HCT116 (cell line): ENCODE results near the gene CGB1. TPM values are rescaled to one million over a fixed set of nuclear protein-coding genes. Genes with fewer than 3 reads are reported as not detected.
A peak's percentile ranks its signal among the peaks of the same experiment; 100 is the strongest.
"Not testable (repeated sequence)": the region's sequence is repeated elsewhere in the genome, so short reads cannot be mapped to it uniquely, and the experiment has no call there.

Source experiments
- ATAC-seq: fragments of 200-7000 bp; cut with Tn5 transposase; 2 replicates; pipeline ENCODE4 v1.9.1; 2020; ENCODE audit warnings: mild to moderate bottlenecking, moderate library complexity
- BruUV-seq: library from RNA; stranded (reverse); fragments of 400-500 nt; replicated peaks from 2 replicates; lab custom pipeline; 2021; lab: Mats Ljungman, UMichigan
- CTCF ChIA-PET: fragments of 300-600 bp; sonication (Branson Sonifier 250); formaldehyde crosslinking; loops from one replicate; lab custom pipeline; 2021; ENCODE audit warnings: antibody characterized with exemption; lab: Charles Lee
- POLR2A ChIA-PET: fragments of 300-600, 350-600 bp; sonication (Branson Sonifier 250); formaldehyde crosslinking; loops from one replicate; lab custom pipeline; 2021; ENCODE audit warnings: antibody characterized with exemption; lab: Charles Lee
- RAD21 ChIA-PET, 2 experiments: fragments of 300-600 bp; sonication (Branson Sonifier 250); formaldehyde crosslinking; loops; one replicate each; lab custom pipeline; 2023; ENCODE audit warnings: low total read pairs in 2 of 2; ENCODE audit not compliant: uncharacterized antibody in 2 of 2, unreplicated experiment in 2 of 2, low non-redundant PET in 1 of 2; lab: Charles Lee
- DNase-seq: peaks from one replicate; pipeline ENCODE4 v3.0.0-alpha.2; 2010; ENCODE audit warnings: low read depth, low spot score
- H2AFZ ChIP-seq: fragments of 200-600 bp; shearing (Covaris generic), sonication (generic); 2 replicates; pipeline ENCODE4 v1.6.1; 2017; ENCODE audit warnings: low read depth, mixed run types, mixed read lengths, antibody characterized with exemption, low read length; ENCODE audit not compliant: poor library complexity, severe bottlenecking
- H3K27ac ChIP-seq: 2 replicates; pipeline ENCODE4 v1.5.1; 2012; ENCODE audit warnings: low read depth, low read length
- H3K27me3 ChIP-seq: fragments of 200-600 bp; sonication (generic); 2 replicates; pipeline ENCODE4 v1.6.1; 2016; ENCODE audit warnings: mixed run types, low read length, mixed read lengths; ENCODE audit not compliant: insufficient read depth
- H3K36me3 ChIP-seq, 2 experiments: fragments of 200-500 bp in 1 of 2; fragments of 200-600 bp in 1 of 2; sonication (Bioruptor generic) in 1 of 2; sonication (generic) in 1 of 2; 2 replicates each; pipeline versions ENCODE4 v1.5.1 to v1.6.1; 2014 to 2016; ENCODE audit warnings: low read length in 2 of 2, inconsistent platforms in 1 of 2, mixed read lengths in 1 of 2, mixed run types in 1 of 2; ENCODE audit not compliant: insufficient read depth in 2 of 2, control insufficient read depth in 1 of 2
- H3K4me1 ChIP-seq, 2 experiments: fragments of 200-600 bp in 1 of 2; sonication (generic) in 1 of 2; 2 replicates each; pipeline versions ENCODE4 v1.5.1 to v1.6.1; 2012 to 2017; ENCODE audit warnings: low read length in 2 of 2, inconsistent platforms in 1 of 2, mild to moderate bottlenecking in 1 of 2, mixed read lengths in 1 of 2, mixed run types in 1 of 2, moderate library complexity in 1 of 2; ENCODE audit not compliant: insufficient read depth in 2 of 2, control insufficient read depth in 1 of 2
- H3K4me2 ChIP-seq: fragments of 200-600 bp; sonication (generic); 2 replicates; pipeline ENCODE4 v1.6.1; 2017; ENCODE audit warnings: mixed run types, low read length, mixed read lengths
- H3K4me3 ChIP-seq, 2 experiments: fragments of 200-600 bp in 1 of 2; sonication (generic) in 1 of 2; replicated peaks in 1 of 2; 2 replicates each; pipeline ENCODE4 v1.5.1; 2011 to 2016; ENCODE audit warnings: low read length in 2 of 2, control low read depth in 1 of 2, low read depth in 1 of 2, mild to moderate bottlenecking in 1 of 2, mixed read lengths in 1 of 2, mixed run types in 1 of 2
- H3K79me2 ChIP-seq: fragments of 200-600 bp; sonication (generic); 2 replicates; pipeline ENCODE4 v1.6.1; 2017; ENCODE audit warnings: mild to moderate bottlenecking, mixed run types, low read length, moderate library complexity, mixed read lengths; ENCODE audit not compliant: insufficient read depth
- H3K9ac ChIP-seq: fragments of 200-600 bp; sonication (generic); 2 replicates; pipeline ENCODE4 v1.6.1; 2016; ENCODE audit warnings: low read length, mixed read lengths
- H3K9me2 ChIP-seq: fragments of 200-600 bp; sonication (generic), shearing (Covaris generic); 2 replicates; pipeline ENCODE4 v1.6.1; 2017; ENCODE audit warnings: mixed run types, mild to moderate bottlenecking, moderate library complexity; ENCODE audit not compliant: insufficient read depth
- H3K9me3 ChIP-seq, 2 experiments: fragments of 200-500 bp in 1 of 2; fragments of 200-600 bp in 1 of 2; sonication (Bioruptor generic) in 1 of 2; sonication (generic) in 1 of 2; 2 replicates each; pipeline ENCODE4 v1.6.1; 2014 to 2017; ENCODE audit warnings: low read length in 2 of 2, mixed read lengths in 2 of 2, inconsistent platforms in 1 of 2, low read depth in 1 of 2, mild to moderate bottlenecking in 1 of 2, mixed run types in 1 of 2, moderate library complexity in 1 of 2; ENCODE audit not compliant: control insufficient read depth in 1 of 2, insufficient read depth in 1 of 2
- H4K20me1 ChIP-seq: fragments of 200-600 bp; sonication (generic), shearing (Covaris generic); 2 replicates; pipeline ENCODE4 v1.6.1; 2017; ENCODE audit warnings: mixed run types, mild to moderate bottlenecking, moderate library complexity; ENCODE audit not compliant: insufficient read depth
- CBX3 ChIP-seq: IDR thresholded peaks from 2 replicates; pipeline ENCODE4 v1.6.1; 2012; ENCODE audit warnings: low read depth
- EGR1 ChIP-seq: IDR thresholded peaks from 2 replicates; pipeline ENCODE4 v1.6.1; 2012; ENCODE audit warnings: low read depth
- ELF1 ChIP-seq: IDR thresholded peaks from 2 replicates; pipeline ENCODE4 v1.6.1; 2012; ENCODE audit warnings: low read depth, borderline replicate concordance
- JUND ChIP-seq: IDR thresholded peaks from 2 replicates; pipeline ENCODE4 v1.6.1; 2012
- POLR2A ChIP-seq: IDR thresholded peaks from 2 replicates; pipeline ENCODE4 v1.7.0; 2011; ENCODE audit warnings: borderline replicate concordance; ENCODE audit not compliant: insufficient read depth, insufficient read length; ENCODE audit errors: extremely low read depth
- POLR2AphosphoS5 ChIP-seq: IDR thresholded peaks from 2 replicates; pipeline ENCODE4 v1.6.1; 2011; ENCODE audit warnings: mild to moderate bottlenecking, low read depth, low read length, moderate library complexity
- RAD21 ChIP-seq: IDR thresholded peaks from 2 replicates; pipeline ENCODE4 v1.6.1; 2012; ENCODE audit warnings: low read depth, mild to moderate bottlenecking
- SIN3A ChIP-seq: IDR thresholded peaks from 2 replicates; pipeline ENCODE4 v1.6.1; 2012; ENCODE audit warnings: low read depth
- intact Hi-C: fragments of 100-400 bp; cut with micrococcal nuclease; formaldehyde crosslinking; loops from 2 replicates; pipeline ENCODE4 v1.10.0; 2022
- total RNA-seq: library from RNA; stranded (reverse); gene quantifications from one replicate; pipeline ENCODE4 v1.2.1, GENCODE V29; 2021; ENCODE audit not compliant: unreplicated experiment
- TF ChIP-seq, protein P1 (sequence below), 3 experiments: fragments of 200-600 bp in 1 of 3; sonication (generic) in 1 of 3; IDR thresholded peaks in 2 of 3; conservative IDR thresholded peaks in 1 of 3; 2 replicates each; pipeline ENCODE4 v1.5.1; 2012 to 2017; ENCODE audit warnings: low read depth in 2 of 3, low read length in 2 of 3, antibody characterized with exemption in 1 of 3, borderline replicate concordance in 1 of 3, control low read depth in 1 of 3, mild to moderate bottlenecking in 1 of 3, mixed read lengths in 1 of 3, mixed run types in 1 of 3, moderate library complexity in 1 of 3; ENCODE audit not compliant: insufficient read depth in 1 of 3
- TF ChIP-seq, protein P2 (sequence below): IDR thresholded peaks from 2 replicates; pipeline ENCODE4 v1.6.1; 2012
- TF ChIP-seq, protein P3 (sequence below): IDR thresholded peaks from 2 replicates; pipeline ENCODE4 v1.6.1; 2011; ENCODE audit warnings: mild to moderate bottlenecking, low read length, moderate library complexity; ENCODE audit not compliant: insufficient replicate concordance; ENCODE audit errors: extremely low read depth

Gene CGB1
- total RNA-seq, 1 experiment from 2014 or later, result 0.76 TPM

DNA sequence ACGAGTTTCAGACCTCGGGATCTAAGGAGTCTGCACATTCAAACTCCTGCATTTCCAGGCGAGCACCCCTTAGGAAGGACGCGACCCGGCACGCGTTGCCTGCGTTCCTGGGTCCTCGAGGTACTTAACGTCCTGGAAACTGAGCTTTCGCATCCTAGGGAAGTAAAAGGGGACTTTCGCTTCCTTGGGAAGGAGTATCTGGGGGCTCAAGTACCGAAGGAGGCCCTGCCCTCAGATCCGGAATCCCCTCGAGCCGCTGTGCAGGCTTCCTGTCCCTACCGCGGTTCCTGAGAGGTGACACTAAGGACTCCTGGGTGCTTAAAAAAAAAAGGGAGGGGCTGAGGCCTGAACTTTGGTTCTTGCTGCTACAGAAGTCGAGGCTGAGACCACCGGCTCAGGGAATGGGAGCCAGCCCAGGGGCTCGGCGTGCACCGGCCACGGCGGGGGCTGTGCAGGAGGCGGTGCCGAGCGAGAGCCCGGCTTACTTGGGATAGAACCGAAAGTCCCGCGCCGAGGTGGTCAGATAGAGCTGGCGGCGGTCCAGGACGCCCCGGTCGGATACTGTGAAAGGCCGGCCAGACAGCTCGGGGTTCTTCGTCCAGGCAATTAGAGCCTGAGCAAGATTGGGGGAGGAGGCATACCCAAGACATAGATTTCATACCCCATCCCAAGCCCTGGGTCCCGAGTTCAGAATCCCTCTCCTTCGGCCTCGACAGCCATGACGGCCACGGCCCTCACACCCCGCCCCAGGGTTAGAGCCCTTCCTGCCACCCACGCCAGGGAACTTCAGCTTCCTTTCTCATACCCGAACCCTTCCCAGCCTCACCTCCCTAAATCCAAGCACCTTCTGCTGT is 18.1 kb downstream of the CGB1 start:
- Histone ChIP-seq H3K4me2 (peak overlapping the region; percentile 95), H3K4me1 (peaks cover 31 to 55% of the 10 kb centered on the region in 2 experiments), H3K27ac (peak overlapping the region; percentile 95), H3K9ac (peak overlapping the region; percentile 77), H3K4me3 (peak overlapping the region; percentile 53 to 60), H3K36me3 (peaks cover 6 to 11% of the 10 kb centered on the region in 2 experiments; a peak in 2 of 4 replicates)
- intact Hi-C loops, H3K27me3 ChIP-seq, DNase-seq, H4K20me1 ChIP-seq, H3K9me2 ChIP-seq, H3K9me3 ChIP-seq, H3K79me2 ChIP-seq, H2AFZ ChIP-seq, RAD21 ChIA-PET: not testable (repeated sequence)
- ChIA-PET CTCF (interaction anchor here (1.1 to 4.3 kb wide), 10 partner anchors 13 to 230 kb away, joined by 3 to 44 read pairs (median 6); partner anchors contain the start of genes CGB2, CGB7, GYS1 and RUVBL2), POLR2A (interaction anchor here (0.6 to 2.3 kb wide), 7 partner anchors 15 to 147 kb away, joined by 3 to 11 read pairs (median 4); partner anchors contain the start of genes CGB7, GYS1, PPP1R15A and RUVBL2)
- ATAC-seq, result peak; percentile 16
- BruUV-seq, result TSS peak; percentile 97
- TF ChIP-seq EGR1, result peak; percentile 69

DNA sequence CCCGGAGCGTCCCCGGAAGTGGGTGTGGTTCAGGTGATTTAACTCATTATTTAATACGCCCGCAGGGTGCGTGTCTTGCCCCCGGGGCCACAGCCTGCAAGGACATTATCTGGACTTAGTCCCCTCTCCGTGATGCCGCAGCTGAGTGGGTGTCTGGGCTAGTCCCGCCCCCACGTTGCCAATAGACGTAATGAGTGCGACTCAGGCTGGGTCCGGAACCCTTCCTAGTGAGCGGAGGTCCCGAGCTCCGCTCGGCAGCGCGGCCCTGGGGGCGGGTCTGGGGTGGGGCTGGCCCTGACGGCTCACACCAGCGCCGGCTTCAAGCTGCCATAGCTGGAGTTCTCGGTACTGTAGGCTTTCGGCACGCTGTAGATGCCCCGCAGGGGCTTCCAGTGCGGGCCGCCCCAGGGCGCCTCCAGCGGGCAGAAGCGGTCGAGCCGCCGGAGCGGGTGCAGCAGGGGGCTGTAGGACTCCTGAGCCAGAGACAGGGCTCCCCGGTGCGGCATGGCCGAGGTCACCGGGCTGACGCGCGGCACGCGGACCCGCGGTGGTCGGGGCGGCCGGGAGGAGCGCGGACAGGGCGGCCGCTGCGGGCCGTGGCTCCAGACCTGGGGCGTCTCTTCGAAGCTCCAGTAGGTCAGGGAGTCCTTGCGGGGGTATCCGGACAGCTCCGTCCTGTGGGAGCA is 18.9 kb downstream of the CGB1 start:
- ATAC-seq (peak; percentile 73), DNase-seq (peak; percentile 60)
- Histone ChIP-seq H3K9me3 (no peaks in the 10 kb centered on the region), H3K27ac (peak overlapping the region; percentile 95), H3K9me2 (no peaks in the 10 kb centered on the region), H3K4me3 (peak overlapping the region; percentile 53 to 60), H2AFZ (no peak overlapping the region), H3K4me1 (peaks cover 31 to 55% of the 10 kb centered on the region in 2 experiments), H3K36me3 (peaks cover 6 to 11% of the 10 kb centered on the region in 2 experiments; a peak in 2 of 4 replicates), H3K4me2 (peak overlapping the region; percentile 95), H4K20me1 (no peaks in the 10 kb centered on the region), H3K9ac (peak overlapping the region; percentile 77), H3K27me3 (no peaks in the 10 kb centered on the region), H3K79me2 (no peaks in the 10 kb centered on the region)
- intact Hi-C loops, result no loop called here
- no TSS peak for BruUV-seq
- POLR2A ChIA-PET, result interaction anchor here (0.6 to 2.3 kb wide), 3 partner anchors 24 to 38 kb away, joined by 3 to 9 read pairs (median 7); partner anchors contain the start of genes GYS1 and RUVBL2
- RAD21 ChIA-PET, result no interaction called here
- CTCF ChIA-PET, result interaction anchor here (0.8 to 4.3 kb wide), 6 partner anchors 14 to 222 kb away, joined by 3 to 44 read pairs (median 6); partner anchors contain the start of genes GYS1 and RUVBL2
- TF ChIP-seq, protein P1, sequence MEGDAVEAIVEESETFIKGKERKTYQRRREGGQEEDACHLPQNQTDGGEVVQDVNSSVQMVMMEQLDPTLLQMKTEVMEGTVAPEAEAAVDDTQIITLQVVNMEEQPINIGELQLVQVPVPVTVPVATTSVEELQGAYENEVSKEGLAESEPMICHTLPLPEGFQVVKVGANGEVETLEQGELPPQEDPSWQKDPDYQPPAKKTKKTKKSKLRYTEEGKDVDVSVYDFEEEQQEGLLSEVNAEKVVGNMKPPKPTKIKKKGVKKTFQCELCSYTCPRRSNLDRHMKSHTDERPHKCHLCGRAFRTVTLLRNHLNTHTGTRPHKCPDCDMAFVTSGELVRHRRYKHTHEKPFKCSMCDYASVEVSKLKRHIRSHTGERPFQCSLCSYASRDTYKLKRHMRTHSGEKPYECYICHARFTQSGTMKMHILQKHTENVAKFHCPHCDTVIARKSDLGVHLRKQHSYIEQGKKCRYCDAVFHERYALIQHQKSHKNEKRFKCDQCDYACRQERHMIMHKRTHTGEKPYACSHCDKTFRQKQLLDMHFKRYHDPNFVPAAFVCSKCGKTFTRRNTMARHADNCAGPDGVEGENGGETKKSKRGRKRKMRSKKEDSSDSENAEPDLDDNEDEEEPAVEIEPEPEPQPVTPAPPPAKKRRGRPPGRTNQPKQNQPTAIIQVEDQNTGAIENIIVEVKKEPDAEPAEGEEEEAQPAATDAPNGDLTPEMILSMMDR (IDR thresholded peaks at IDR 0.05 in 2 of 3, conservative IDR thresholded peaks at IDR 0.05 in 1 of 3; ENCODE audit: borderline replicate concordance in 1 of 3, insufficient read depth in 1 of 3, low read depth in 2 of 3, low read length in 2 of 3), result peak in 2 of 3 experiments; percentile 47 to 53; a peak in 4 of 6 replicates
- TF ChIP-seq ELF1 (no peak; the same call in 1 of the 2 replicates), EGR1 (peak; percentile 80), CBX3 (no peak), POLR2A (peak; percentile 36), JUND (0 out of 2 replicates have a peak, but pooled peaks have one; percentile 37), SIN3A (peak; percentile 66; the same call in 1 of the 2 replicates), RAD21 (no peak), POLR2AphosphoS5 (peak; percentile 75)
- TF ChIP-seq, protein P2, sequence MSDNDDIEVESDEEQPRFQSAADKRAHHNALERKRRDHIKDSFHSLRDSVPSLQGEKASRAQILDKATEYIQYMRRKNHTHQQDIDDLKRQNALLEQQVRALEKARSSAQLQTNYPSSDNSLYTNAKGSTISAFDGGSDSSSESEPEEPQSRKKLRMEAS, result peak; percentile 55
- TF ChIP-seq, protein P3, sequence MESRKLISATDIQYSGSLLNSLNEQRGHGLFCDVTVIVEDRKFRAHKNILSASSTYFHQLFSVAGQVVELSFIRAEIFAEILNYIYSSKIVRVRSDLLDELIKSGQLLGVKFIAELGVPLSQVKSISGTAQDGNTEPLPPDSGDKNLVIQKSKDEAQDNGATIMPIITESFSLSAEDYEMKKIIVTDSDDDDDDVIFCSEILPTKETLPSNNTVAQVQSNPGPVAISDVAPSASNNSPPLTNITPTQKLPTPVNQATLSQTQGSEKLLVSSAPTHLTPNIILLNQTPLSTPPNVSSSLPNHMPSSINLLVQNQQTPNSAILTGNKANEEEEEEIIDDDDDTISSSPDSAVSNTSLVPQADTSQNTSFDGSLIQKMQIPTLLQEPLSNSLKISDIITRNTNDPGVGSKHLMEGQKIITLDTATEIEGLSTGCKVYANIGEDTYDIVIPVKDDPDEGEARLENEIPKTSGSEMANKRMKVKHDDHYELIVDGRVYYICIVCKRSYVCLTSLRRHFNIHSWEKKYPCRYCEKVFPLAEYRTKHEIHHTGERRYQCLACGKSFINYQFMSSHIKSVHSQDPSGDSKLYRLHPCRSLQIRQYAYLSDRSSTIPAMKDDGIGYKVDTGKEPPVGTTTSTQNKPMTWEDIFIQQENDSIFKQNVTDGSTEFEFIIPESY, result peak; percentile 24
